LNCaP clone FGC (cell line): ENCODE measurements around the gene NHERF1.

Experiments
- DNase-seq: peaks from one replicate; pipeline ENCODE4 v3.0.0-alpha.2; 2011; ENCODE audit warnings: low read depth
- H3K4me3 ChIP-seq: 2 replicates; pipeline ENCODE4 v1.5.1; 2011; ENCODE audit warnings: mild to moderate bottlenecking, low read depth, low read length, control low read depth
- TF ChIP-seq, protein P1 (sequence below): IDR thresholded peaks from 2 replicates; pipeline ENCODE4 v1.5.1; 2012; ENCODE audit warnings: mild to moderate bottlenecking; ENCODE audit not compliant: control insufficient read depth, insufficient read depth; ENCODE audit errors: extremely low read depth

The NHERF1 gene

DNA sequence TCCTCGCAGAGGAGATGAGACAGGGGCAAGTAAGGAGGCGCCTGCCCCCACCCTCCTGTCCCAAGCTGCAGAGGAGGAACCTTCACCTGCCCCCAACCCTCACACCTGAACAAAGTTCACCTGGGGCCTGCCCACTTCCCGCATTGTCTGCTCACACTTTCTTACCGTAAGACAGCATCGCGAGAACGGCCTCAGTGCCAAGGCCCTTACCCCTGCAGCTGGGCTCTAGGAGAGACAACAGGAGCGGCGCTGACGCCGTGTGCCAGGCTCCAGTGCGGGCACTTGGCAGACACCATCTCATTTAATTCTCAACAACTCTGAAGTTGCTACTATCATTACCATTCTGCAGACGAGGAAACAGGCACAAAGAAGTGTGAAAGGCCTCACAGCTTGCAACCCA lies 23.6 kb downstream of the NHERF1 start:
- TF ChIP-seq, protein P1, sequence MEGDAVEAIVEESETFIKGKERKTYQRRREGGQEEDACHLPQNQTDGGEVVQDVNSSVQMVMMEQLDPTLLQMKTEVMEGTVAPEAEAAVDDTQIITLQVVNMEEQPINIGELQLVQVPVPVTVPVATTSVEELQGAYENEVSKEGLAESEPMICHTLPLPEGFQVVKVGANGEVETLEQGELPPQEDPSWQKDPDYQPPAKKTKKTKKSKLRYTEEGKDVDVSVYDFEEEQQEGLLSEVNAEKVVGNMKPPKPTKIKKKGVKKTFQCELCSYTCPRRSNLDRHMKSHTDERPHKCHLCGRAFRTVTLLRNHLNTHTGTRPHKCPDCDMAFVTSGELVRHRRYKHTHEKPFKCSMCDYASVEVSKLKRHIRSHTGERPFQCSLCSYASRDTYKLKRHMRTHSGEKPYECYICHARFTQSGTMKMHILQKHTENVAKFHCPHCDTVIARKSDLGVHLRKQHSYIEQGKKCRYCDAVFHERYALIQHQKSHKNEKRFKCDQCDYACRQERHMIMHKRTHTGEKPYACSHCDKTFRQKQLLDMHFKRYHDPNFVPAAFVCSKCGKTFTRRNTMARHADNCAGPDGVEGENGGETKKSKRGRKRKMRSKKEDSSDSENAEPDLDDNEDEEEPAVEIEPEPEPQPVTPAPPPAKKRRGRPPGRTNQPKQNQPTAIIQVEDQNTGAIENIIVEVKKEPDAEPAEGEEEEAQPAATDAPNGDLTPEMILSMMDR = no peak
- no peak for DNase-seq
- H3K4me3 ChIP-seq = no peak overlapping the region

DNA sequence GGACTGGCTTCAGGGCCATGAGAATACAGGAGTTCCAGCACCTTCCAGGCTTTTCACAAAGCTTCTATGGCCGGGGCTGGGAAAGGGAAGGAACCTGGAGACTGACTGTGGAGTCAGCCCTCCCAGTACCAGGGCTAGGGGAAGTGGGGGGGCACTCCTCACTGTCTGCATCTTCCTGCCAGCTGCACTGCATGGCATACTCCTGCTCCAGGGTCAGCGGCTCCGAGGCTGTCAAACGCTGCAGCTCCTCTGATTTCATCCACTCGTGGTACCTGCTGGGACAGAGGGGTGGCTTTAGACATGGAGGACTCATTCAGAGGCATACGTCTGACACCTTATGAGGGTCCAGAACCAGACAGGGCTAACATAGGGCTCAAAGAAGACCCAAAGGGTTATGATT lies 25.0 kb downstream of the NHERF1 start:
- H3K4me3 ChIP-seq = no peak overlapping the region
- DNase-seq = no peak
- TF ChIP-seq, protein P1 = no peak

DNA sequence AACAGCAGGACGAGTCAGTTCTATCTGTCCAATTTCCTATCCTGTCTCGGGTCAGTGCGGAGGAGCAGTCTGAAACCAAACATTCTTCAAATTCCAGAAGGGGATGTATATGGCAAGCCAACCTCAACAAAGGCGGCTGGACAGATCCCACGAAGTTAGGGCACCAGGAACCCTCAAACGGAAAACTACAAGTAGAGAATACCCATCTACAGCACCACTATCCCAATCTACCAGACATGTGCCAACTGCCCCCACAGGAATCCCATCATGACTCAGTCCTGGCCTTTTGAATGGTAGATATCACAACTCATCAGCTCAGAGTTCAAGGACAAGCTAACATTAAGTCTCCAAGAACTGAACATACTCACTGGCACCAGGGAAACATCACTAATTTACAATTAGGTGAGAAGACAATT lies 25.5 kb downstream of the NHERF1 start:
- DNase-seq = no peak
- no peak overlapping the region for H3K4me3 ChIP-seq
- TF ChIP-seq, protein P1 = no peak

DNA sequence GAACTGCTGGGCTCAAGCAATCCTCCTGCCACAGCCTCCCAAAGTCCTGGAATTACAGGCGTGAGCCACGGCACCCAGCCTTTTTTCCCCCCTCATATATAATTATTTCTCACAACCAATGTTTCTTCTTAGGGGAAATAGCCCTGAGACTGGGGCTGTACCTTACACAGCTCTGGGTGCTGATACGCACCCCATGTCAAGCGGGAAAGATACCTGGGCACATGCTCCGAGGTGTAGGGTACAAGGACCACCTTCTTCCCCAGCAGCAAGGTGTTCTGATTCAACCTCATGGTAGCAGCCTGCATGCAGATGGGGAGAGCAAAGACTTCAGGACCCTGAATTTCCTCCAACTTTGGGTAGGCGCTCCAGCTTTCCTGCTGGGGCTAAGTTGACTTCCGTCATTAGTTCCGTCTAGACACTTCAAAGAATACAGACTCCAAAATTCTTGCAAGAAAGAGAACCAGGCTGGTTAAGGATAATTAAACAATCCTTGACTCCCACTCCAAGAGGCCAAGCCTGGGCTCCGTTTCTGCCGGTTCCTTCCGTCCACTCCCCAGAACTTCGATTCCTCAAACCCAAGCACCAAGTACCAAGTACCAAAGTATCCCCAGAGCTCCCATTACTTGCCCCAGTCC lies 27.1 kb downstream of the NHERF1 start:
- no peak for DNase-seq
- TF ChIP-seq, protein P1 = no peak
- peak overlapping the region; percentile 96 for H3K4me3 ChIP-seq

DNA sequence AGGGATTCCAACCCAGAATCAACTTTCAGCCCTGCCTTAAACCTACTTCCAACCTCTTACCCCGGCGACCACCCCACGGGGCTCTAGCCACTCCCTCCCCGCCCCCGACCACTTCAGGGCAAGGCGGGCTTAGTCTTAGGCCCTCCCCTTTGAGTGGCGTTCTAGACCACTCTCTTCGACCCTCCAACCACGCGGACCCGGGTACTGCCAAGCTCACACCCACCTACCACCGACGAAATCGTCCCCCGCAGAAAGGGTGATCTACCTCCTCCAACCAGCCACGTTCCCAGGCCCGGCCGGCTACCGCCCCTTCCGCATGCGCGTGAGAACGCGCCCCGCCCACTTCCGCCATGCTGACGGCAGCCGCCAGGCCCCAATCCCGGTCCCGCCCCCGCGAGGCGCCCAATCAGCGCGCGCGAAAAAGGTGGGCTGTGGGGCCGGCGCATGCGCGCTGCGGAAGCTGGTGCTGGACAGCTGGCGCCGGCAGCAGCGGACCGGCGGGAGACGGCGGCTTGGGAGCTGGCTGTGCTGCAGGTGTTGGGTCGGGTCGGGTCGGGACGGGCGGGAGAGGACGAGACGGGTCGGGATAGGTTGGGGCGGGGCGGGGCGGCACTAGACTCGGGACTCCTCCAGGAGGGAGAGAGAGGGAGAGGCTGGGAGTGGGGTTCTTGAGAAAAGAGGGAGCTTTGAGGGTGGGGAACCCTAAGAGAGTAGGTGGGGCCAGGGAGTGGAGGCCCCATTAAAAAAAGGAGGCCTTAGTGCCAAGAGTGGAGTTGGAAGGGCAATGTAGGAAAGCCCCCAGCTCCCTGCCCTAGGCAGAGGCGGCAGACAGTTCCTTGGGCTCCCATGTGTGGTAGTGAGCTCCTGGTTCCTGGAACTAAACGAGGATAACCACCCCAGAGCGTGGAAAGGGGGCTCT lies 27.9 kb downstream of the NHERF1 start, which contains the start of gene NAT9:
TSS of gene NAT9 (minus strand) at position 302 of the 919 bp plus-strand sequence. CDS start 647 bp downstream, outside the sequence.
- TF ChIP-seq, protein P1 = no peak
- peak within 1 kb of the TSS; percentile 96 for H3K4me3 ChIP-seq
- peak; percentile 72 for DNase-seq

DNA sequence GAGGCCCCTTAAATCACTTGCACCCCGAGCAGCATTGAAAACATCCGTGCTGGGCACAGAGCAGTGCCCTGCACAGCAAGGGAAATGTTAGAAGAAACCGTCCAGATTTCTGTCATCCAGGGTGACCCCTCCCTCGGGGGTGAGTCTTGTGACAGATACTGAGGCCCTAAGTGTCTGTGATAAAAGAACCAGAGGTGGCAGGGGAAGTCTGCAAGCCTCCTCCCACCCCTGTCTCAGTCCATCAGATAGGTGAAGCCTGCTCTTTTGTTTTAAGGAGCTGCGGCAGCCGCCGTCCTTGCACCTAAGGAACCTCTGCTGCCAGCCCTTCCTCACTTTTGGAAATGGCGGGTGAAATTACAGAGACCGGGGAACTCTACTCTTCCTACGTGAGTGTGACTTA lies 28.6 kb downstream of the NHERF1 start:
- H3K4me3 ChIP-seq = peak overlapping the region; percentile 96
- TF ChIP-seq, protein P1 = no peak
- DNase-seq = no peak
